WTC11 (cell line): ENCODE data around the gene CNTNAP2.

Experiments used
- ATF1 ChIP-seq: sonication (generic); formaldehyde crosslinking; IDR thresholded peaks from 2 replicates; pipeline ENCODE4 v1.8.1; 2023; ENCODE audit warnings: mild to moderate bottlenecking, moderate library complexity, missing genetic modification reagents
- CBFB ChIP-seq: sonication (generic); formaldehyde crosslinking; IDR thresholded peaks from 2 replicates; pipeline ENCODE4 v1.8.1; 2022; ENCODE audit warnings: mild to moderate bottlenecking, low read depth, missing genetic modification reagents
- ELF4 ChIP-seq: sonication (generic); formaldehyde crosslinking; IDR thresholded peaks from 2 replicates; pipeline ENCODE4 v1.8.1; 2022; ENCODE audit warnings: low read depth, mild to moderate bottlenecking, moderate library complexity, missing genetic modification reagents
- ETV6 ChIP-seq: sonication (generic); formaldehyde crosslinking; IDR thresholded peaks from 2 replicates; pipeline ENCODE4 v1.8.1; 2022; ENCODE audit warnings: mild to moderate bottlenecking, missing genetic modification reagents
- GABPB1 ChIP-seq: sonication (generic); formaldehyde crosslinking; IDR thresholded peaks from 2 replicates; pipeline ENCODE4 v1.8.1; 2023; ENCODE audit warnings: mild to moderate bottlenecking, missing genetic modification reagents
- NR2C2 ChIP-seq: sonication (generic); formaldehyde crosslinking; IDR thresholded peaks from 2 replicates; pipeline ENCODE4 v1.8.0; 2022; ENCODE audit warnings: mild to moderate bottlenecking, missing genetic modification reagents
- NR3C1 ChIP-seq: sonication (generic); formaldehyde crosslinking; conservative IDR thresholded peaks from 2 replicates; pipeline ENCODE4 v1.8.1; 2023; ENCODE audit warnings: low read depth, mild to moderate bottlenecking, missing genetic modification reagents
- RELA ChIP-seq: sonication (generic); formaldehyde crosslinking; IDR thresholded peaks from 2 replicates; pipeline ENCODE4 v1.8.1; 2022; ENCODE audit warnings: missing genetic modification reagents, mild to moderate bottlenecking, borderline replicate concordance
- TP53 ChIP-seq: sonication (generic); formaldehyde crosslinking; IDR thresholded peaks from 2 replicates; pipeline ENCODE4 v1.8.1; 2023; ENCODE audit warnings: mild to moderate bottlenecking, missing genetic modification reagents
- ZNF232 ChIP-seq: sonication (generic); formaldehyde crosslinking; IDR thresholded peaks from 2 replicates; pipeline ENCODE4 v1.8.0; 2022; ENCODE audit warnings: mild to moderate bottlenecking, missing genetic modification reagents
- TF ChIP-seq, protein P1 (sequence below): fragments of 200-600 bp; IDR thresholded peaks from 2 replicates; pipeline ENCODE4 v1.8.0; 2022; ENCODE audit warnings: antibody characterized with exemption
- TF ChIP-seq, protein P2 (sequence below): sonication (generic); formaldehyde crosslinking; IDR thresholded peaks from 2 replicates; pipeline ENCODE4 v1.8.1; 2023; ENCODE audit warnings: mild to moderate bottlenecking, missing genetic modification reagents

DNA sequence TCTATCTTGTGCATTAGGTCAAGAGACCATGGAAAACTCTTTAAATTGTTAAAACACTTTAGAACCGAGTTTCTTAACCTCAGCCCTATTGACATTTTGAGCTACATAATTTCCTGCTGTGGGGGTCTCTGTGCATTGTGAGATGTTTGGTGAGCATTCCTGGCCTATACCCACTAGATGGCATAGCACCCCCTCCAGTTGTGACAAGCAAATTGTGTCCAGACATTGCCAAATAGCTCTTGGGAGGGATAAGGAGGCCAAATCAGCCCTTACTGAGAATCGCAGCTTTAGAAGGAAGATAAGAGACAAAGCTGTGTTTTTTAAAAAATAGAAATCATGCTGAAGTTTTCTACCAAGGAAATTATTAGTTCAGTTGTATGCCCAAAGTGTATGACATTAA, 1315.5 kb downstream of the CNTNAP2 start:
- TF ChIP-seq, protein P1, sequence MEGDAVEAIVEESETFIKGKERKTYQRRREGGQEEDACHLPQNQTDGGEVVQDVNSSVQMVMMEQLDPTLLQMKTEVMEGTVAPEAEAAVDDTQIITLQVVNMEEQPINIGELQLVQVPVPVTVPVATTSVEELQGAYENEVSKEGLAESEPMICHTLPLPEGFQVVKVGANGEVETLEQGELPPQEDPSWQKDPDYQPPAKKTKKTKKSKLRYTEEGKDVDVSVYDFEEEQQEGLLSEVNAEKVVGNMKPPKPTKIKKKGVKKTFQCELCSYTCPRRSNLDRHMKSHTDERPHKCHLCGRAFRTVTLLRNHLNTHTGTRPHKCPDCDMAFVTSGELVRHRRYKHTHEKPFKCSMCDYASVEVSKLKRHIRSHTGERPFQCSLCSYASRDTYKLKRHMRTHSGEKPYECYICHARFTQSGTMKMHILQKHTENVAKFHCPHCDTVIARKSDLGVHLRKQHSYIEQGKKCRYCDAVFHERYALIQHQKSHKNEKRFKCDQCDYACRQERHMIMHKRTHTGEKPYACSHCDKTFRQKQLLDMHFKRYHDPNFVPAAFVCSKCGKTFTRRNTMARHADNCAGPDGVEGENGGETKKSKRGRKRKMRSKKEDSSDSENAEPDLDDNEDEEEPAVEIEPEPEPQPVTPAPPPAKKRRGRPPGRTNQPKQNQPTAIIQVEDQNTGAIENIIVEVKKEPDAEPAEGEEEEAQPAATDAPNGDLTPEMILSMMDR = no peak
- TF ChIP-seq ETV6 (CRISPR knock-in tag) = no peak
- no peak for TF ChIP-seq ZNF232 (CRISPR knock-in tag)
- TF ChIP-seq GABPB1 = no peak
- TF ChIP-seq, protein P2, sequence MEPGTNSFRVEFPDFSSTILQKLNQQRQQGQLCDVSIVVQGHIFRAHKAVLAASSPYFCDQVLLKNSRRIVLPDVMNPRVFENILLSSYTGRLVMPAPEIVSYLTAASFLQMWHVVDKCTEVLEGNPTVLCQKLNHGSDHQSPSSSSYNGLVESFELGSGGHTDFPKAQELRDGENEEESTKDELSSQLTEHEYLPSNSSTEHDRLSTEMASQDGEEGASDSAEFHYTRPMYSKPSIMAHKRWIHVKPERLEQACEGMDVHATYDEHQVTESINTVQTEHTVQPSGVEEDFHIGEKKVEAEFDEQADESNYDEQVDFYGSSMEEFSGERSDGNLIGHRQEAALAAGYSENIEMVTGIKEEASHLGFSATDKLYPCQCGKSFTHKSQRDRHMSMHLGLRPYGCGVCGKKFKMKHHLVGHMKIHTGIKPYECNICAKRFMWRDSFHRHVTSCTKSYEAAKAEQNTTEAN (CRISPR knock-in tag) = no peak
- no peak for TF ChIP-seq TP53 (CRISPR knock-in tag)
- TF ChIP-seq NR3C1 = no peak
- TF ChIP-seq ELF4 (CRISPR knock-in tag) = no peak
- TF ChIP-seq NR2C2 (CRISPR knock-in tag) = no peak
- TF ChIP-seq CBFB (CRISPR knock-in tag) = no peak
- no peak for TF ChIP-seq RELA (CRISPR knock-in tag)
- no peak for TF ChIP-seq ATF1 (CRISPR knock-in tag)
